Raji (cell line): Measurements from ENCODE around the gene TUBB.
A peak's percentile ranks its signal among the peaks of the same experiment; 100 is the strongest.

ENCODE experiments used
- POLR2A ChIP-seq: IDR thresholded peaks from 2 replicates; pipeline ENCODE4 v1.6.1; 2011; ENCODE audit warnings: low read depth, low read length, control low read depth; ENCODE audit not compliant: insufficient read depth

The TUBB gene

DNA sequence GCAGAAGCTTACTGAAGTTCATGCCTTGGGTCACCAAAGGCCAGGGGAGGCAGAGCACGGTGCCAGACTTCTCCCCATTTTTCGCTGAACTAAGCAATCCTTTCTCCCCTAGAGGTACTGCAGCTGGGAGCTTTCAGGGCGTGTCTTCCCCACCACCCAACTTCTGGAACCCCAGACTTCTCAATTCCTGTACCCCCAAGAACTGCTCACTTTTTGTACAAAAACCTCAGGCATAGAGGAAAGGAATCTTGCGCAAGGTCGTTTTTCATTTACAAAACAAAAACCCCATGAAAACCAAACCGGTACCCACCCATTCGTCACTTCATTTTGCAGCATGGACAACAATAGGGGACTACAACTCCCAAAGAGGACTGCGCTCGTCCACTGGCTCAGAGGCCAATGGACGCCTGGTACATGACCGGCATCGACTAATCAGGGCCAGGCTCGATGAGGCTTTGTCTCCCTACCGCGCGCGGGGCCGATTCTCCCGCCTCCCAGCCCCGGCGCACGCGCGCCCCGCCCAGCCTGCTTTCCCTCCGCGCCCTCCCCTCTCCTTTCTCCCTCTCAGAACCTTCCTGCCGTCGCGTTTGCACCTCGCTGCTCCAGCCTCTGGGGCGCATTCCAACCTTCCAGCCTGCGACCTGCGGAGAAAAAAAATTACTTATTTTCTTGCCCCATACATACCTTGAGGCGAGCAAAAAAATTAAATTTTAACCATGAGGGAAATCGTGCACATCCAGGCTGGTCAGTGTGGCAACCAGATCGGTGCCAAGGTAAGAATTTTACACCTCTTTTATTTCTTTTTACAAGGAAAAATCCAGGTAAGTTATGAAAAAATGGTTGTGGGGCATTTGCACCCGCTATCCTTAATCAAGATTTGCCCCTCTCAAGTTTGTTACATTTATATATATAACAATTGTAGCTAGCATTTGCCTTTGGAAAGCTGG is at the start of gene TUBB:
Gene TUBB (plus strand): TSS at position 562 of the 947 bp plus-strand sequence. CDS start 155 bp downstream, at position 717.
- peak; percentile 84 for TF ChIP-seq POLR2A

DNA sequence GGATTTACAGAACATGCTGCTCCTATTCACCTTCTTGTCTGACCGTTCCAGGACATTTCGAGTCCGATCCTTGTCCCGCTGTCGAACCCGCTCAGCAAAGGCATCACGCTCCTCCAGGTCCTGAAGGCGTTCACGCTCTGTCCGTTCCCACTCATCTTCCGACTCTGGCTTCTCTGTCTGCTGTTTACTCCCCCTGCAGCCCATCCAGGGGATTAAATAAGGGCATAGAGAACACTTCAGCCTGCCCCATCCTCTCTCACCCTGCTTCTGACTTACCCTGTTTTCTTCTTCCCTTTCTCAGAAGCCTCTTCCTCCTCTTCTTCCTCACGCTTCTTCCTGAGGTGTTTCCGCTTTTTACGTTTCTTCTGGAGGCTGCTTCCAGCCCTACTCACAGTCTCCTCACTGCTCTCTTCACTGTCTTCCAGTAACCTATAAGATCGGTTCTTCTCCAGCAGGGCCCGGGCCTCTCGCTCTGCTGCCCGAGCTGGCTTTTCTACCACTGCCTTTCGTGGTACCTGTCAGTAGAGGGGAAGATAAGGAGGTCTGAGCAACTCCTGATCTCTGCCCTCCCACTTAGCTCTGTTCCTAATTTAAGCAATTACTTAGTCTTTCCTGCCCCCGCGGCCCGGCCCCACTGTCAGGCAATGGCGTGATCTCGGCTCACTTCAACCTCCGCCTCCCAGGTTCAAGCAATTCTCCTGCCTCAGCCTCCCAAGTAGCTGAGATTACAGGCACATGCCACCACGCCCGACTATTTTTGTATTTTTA is 49.2 kb upstream of the TUBB start:
- TF ChIP-seq POLR2A, result no peak

DNA sequence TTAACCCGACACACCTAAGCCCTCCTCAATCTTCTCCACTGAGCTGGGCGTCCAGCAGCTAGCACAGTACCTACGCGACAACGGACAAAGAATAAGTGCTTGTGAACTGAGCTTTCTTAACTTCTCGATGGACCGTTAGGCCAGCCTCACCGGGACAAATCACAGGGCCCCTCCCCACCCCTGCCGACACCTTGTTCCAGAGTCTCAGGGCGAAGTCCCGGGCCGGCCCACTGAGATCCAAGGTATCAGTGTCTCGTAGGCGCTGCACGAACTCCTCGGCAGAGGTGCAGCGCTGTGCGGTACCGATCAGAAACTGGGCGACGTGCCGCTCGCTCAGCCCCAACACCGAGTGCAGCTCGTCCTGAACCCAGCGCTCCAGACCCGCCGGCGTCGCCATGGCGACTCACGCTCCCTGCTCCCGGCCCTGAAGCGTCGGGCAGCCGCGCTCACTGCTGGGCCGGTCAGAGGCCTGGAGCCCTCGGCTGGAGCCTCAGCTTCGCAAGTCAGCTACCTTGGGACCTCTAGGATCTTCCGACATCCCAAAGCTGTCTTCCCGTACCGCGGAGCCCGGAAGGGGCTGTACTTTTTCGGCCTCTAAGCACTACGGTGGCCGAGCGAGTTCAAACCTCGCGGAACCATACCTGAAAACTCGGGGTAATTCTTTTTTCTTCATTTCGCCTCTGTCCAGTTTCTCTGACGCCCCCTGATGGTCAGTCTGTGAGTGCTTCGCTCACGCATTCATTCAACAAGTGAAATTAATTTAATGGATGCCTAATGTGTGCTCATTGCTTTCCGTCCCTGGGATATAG is 47.5 kb upstream of the TUBB start, which contains the start of gene DHX16:
Gene DHX16 (minus strand): TSS at position 562 of the 809 bp plus-strand sequence. CDS start 165 bp downstream, at position 397.
- TF ChIP-seq POLR2A, result peak; percentile 84

DNA sequence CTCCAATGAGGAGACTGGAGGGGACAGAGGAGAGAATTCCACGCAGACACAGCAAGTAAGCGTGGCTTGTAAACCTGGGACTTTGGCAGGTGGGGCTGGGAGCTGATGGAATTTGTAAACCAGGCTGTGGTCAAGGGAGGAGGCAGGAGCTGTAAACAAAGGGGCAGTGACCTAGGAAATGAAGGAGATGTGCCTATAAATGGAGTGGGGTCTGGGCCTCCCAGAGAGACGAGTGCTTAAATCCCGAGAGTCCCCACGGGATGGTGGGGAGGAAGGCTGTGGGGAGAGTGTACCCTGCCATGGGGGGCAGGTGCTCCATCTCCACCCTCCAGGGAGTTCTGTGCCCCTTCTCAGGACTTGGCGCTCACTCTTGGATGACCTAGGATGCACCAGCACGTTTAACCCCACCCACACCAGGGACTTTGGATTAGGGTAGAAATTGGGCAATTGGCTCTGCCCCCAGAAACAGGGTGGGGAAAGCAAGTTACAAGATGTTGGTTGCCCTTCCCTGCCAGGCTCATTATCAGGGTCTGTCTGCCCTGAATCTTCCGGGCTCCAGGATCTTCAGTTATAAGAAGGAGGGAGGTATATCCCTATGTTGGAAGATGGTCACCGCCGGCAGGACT is 43.4 kb upstream of the TUBB start:
- TF ChIP-seq POLR2A, result no peak

DNA sequence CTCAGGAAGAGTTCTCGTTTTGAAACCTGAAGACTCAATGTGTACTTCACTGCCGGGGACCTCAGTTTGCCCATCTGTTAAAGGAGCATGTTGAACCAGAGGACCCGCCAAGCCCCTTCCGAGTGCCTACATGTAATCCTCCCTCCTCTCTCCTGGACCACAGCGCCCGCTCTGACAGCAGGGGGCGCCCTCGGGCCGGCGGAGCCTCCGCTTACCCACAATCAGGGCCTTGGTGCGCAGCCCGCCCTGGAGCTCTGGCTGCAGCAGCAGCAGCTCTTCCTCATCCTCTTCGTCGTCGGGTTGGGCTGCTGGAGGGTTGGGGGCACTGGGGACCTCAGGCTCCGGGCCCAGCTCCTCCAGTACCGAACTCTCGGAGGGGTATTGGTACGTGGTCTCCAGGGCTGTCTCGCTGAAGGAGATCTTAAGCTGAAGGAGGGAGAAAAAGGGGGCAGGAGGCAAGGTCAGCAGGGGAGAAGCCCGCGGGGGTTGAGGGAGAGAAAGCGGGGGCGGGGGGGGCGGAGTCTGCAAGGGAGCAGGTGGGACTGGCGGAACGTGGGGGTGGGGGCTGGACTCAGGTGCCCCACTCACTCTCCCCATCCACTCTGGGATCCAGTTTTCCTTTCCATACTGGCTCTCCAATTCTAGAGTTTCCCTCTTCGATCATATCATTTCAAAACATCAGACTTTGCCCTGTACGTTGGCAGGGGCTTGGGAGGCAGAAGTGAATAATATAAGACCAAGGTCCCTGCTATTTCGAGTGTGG is 41.0 kb upstream of the TUBB start:
- peak; percentile 33; the same call in 1 of the 2 replicates for TF ChIP-seq POLR2A

DNA sequence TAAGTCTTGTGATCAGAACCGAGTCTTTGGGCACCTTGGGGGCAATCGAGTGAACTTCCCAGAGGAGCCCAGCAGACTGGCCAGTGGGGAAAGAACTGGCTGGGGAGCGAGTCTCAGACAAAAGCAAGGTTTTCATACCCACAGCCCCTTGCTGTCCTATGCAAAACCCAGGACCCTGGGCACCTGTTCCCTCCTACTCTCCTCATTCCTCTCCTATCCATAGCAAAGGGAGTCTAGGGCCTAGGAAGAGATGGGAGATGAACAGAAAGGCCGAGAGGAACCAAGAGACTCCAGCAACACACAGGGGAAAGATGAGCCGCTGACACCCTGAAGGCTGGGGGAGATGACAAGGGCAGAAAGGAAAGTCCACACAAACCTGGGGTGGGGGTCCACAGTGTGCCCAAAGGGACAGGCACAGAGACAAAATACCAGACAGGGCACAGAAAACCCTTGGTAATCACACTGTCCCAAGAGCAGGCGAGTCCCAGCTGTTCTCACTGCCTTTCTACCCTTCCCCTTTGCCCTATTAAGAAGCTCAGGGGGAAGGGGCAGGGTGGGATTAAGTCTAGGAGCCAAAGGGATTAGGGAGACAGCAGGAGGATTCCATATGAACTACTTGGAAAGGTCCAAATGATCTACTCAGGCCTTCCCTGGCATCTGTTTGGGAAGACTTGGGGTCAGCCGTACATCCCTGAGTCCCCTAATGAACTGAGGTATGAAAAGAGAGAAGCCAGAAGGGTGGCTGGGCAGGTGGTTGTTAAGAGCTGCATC is 40.2 kb upstream of the TUBB start:
- no peak for TF ChIP-seq POLR2A

DNA sequence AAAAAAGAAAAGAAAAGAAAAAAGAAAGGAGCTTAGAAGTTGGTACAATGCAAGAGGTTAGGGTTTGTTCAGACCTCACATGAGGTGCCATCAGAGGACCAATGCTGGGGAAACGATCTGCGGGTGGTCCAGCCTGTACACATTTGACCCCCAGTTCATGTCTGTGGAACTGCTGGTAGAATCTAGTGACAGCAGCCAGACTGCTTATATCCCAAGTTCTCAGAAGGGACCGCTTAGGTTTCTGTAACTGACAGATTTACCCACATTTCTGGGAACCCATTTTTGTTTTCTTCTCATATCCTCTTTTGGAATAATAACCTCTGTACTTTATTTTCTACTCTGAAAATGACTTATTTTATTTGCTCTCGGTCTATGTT is 38.4 kb upstream of the TUBB start:
- TF ChIP-seq POLR2A, result no peak

DNA sequence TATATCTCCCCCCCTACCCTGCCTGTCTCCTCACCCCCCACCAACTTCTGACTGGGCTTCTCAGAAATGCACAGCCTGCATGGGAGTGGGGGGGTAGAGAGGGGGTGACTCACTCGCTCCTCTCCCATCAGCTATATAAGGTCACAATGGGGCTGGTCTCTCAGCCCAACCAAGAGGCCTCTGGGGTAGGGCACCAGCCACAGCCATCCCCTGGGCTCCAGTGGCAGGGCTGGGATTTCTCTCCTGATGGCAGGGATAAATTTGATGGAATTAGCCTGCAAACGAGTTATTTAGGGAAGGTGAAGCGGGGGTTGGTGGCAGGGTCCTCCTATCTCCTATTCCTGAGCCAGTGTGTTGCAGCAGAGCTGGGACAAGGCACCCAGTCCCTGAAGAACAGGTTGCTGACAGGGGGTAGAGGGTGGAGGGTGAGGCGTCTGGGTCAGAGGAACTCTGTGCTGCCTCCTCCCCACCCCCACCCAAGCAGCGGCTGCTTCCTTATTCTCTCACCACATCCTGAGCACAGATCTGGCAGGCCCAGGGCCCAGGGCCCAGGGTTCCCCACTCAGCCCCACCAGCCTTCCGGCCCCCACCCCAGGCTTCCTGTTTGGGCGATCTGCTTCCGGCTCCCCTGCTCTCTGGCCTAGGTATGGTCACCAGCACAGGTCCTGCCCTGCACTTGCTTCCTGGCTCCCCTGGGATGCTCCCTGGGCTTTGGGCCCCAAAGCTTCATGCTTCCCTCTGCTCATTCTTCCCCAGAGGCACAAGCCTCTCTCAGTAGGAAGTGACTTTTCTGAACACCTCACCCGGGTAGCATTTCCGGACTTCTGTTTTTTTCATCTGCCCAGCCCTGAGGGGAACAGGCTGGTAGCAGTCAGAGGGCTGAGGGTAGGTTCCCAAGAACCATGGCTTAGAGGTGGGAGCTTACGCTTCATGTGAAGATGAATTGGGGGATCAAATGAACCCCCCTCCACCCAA is 37.7 kb upstream of the TUBB start:
- TF ChIP-seq POLR2A, result peak; percentile 85

DNA sequence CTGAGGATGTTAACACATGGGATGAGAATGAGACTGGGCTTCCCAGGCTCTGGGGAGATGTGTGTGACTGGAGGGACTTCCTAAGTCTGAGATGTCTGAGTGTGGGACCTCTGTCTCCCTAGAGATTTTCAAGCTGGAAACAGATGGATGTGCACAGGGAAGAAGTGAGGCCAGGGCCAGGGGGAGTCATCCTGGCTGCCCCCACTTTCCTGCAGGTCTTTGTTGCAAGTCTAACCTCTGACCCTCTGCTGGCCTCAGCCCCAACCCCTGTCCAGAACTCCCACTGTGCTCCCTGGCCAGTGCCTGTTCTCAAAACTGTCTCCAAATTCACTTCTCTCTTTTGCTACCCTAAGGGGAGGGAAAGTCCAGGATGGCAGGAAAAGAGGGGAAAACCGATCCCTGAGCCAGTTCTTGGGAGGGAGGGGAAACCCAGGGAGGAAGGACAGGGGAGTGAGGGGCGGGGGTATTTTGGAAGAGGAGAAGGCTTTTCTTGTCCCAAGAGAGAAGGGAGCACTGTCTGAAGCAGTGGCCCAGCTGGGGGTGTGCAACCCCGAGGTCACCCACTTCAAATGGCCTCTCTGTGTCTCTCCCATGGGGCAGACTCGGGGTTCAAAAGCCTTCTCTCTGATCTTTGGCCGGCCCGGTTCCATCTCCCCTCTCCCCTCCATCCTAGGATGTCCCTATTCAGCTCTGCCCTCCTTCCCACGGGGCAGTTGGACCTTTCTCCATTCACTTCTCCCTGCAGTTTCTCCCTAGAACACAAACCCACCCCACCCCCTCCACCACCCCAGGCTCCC is 36.8 kb upstream of the TUBB start:
- TF ChIP-seq POLR2A, result no peak

DNA sequence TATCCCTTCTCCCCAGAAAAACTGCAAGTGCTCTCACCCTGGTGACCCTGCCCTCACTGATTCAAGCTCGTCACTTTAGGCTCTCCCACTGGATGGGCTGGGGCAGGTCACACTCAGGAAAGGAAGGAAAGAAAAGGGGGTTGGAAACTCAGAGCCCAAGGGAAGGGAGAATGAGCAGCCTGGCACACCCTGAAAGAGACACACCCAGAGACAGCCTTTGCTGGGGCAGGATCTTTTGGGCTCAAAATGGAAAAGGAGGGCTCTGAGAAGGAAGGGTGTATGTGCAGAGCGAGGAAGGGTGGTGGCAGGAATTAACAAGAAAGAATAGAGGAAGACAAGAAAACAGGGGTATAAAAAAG is 36.2 kb upstream of the TUBB start:
- no peak for TF ChIP-seq POLR2A
